ENCODE results near the gene TUBB4A.
A peak's percentile ranks its signal among the peaks of the same experiment; 100 is the strongest.

The TUBB4A gene

GRCh38 chr19:6499052-6499790 is 2.9 kb downstream of the TUBB4A start:
- intact Hi-C loops (cut with DNase I), result loop anchor here (10.0 kb wide), 1 partner anchor 84 kb away; no protein-coding TSS in a partner anchor
- DNase-seq, result peak in 1 of 10 donors; percentile 20

GRCh38 chr19:6498294-6499036 is 3.6 kb downstream of the TUBB4A start:
- no peak for DNase-seq
- intact Hi-C loops (cut with DNase I), result loop anchor here (10.0 kb wide), 1 partner anchor 84 kb away; no protein-coding TSS in a partner anchor

GRCh38 chr19:6495947-6496346 is 6.2 kb downstream of the TUBB4A start:
- no peak for DNase-seq
- intact Hi-C loops (cut with DNase I), result loop anchor here (10.0 kb wide), 1 partner anchor 81 kb away; no protein-coding TSS in a partner anchor

GRCh38 chr19:6494438-6495036 is 7.6 kb downstream of the TUBB4A start:
- intact Hi-C loops (cut with DNase I), result loop anchor here (10.0 kb wide), 1 partner anchor 80 kb away; no protein-coding TSS in a partner anchor
- DNase-seq, result no peak

GRCh38 chr19:6491802-6492592 is 10.1 kb downstream of the TUBB4A start:
- intact Hi-C loops (cut with DNase I), result loop anchor here (10.0 kb wide), 1 partner anchor 77 kb away; no protein-coding TSS in a partner anchor
- DNase-seq, result peak in 5 of 10 donors; percentile 42 to 91 (median 44)

GRCh38 chr19:6490134-6490533 is 12.0 kb downstream of the TUBB4A start:
- intact Hi-C loops (cut with DNase I), result loop anchor here (10.0 kb wide), 1 partner anchor 75 kb away; no protein-coding TSS in a partner anchor
- no peak for DNase-seq

- intact Hi-C loops (cut with DNase I), result loop anchor here (10.0 kb wide), 1 partner anchor 75 kb away; no protein-coding TSS in a partner anchor
- peak in 1 of 10 donors; percentile 67 for DNase-seq
These were observed 12.6 kb downstream of the TUBB4A start for GRCh38 chr19:6489278-6490061.

- intact Hi-C loops (cut with DNase I), result no loop called here
These were observed 17.3 kb downstream of the TUBB4A start for GRCh38 chr19:6484831-6485230.

GRCh38 chr19:6484230-6484629 is 17.9 kb downstream of the TUBB4A start:
- intact Hi-C loops (cut with DNase I), result no loop called here
- DNase-seq, result no peak

More at GRCh38 chr19:6484831-6485230, 17.3 kb downstream of the TUBB4A start:
- no peak for DNase-seq

GRCh38 chr19:6483235-6483634 is 18.9 kb downstream of the TUBB4A start:
- intact Hi-C loops (cut with DNase I), result no loop called here
- peak in 1 of 10 donors; percentile 62 for DNase-seq

- intact Hi-C loops (cut with DNase I), result no loop called here
- DNase-seq, result no peak
These were observed 19.8 kb downstream of the TUBB4A start for GRCh38 chr19:6482343-6482686.

- intact Hi-C loops (cut with DNase I), result no loop called here
- DNase-seq, result peak in 7 of 10 donors; percentile 46 to 92 (median 65)
These were observed 20.4 kb downstream of the TUBB4A start, which contains the start of gene DENND1C for GRCh38 chr19:6481541-6482342. DENND1C (minus strand) TSS chr19:6481787; CDS start chr19:6481695, 92 bp downstream.

GRCh38 chr19:6480848-6481415 is 21.2 kb downstream of the TUBB4A start:
- no peak for DNase-seq
- intact Hi-C loops (cut with DNase I), result no loop called here

GRCh38 chr19:6479836-6480398 is 22.2 kb downstream of the TUBB4A start:
- intact Hi-C loops (cut with DNase I), result no loop called here
- DNase-seq, result peak in 1 of 10 donors; percentile 53

- DNase-seq, result peak in 1 of 10 donors; percentile 68
- intact Hi-C loops (cut with DNase I), result no loop called here
These were observed 23.3 kb downstream of the TUBB4A start for GRCh38 chr19:6478815-6479214.

- intact Hi-C loops (cut with DNase I), result no loop called here
- peak in 1 of 10 donors; percentile 62 for DNase-seq
These were observed 25.1 kb downstream of the TUBB4A start for GRCh38 chr19:6476896-6477431.

- DNase-seq, result peak in 9 of 10 donors; percentile 62 to 96 (median 75)
- intact Hi-C loops (cut with DNase I), result no loop called here
These were observed 25.8 kb downstream of the TUBB4A start for GRCh38 chr19:6476155-6476895.
